ENCODE measurements around the gene SIRPA. TPM values are rescaled to one million over a fixed set of nuclear protein-coding genes. Genes with fewer than 3 reads are reported as not detected.
"Not testable (repeated sequence)": the region's sequence is repeated elsewhere in the genome, so short reads cannot be mapped to it uniquely, and the experiment has no call there.

SIRPA gene
- polyA plus RNA-seq, 1 donor from 2014 or later: 8.0 TPM

GRCh38 chr20:1912646-1913045, 17.4 kb downstream of the SIRPA start:
- no peaks in the 10 kb centered on the region for H3K27me3 ChIP-seq (ENCODE audit: insufficient read depth, low read depth, low read length)
- no peaks in the 10 kb centered on the region for H4K20me1 ChIP-seq (ENCODE audit: insufficient read depth)
- no peak overlapping the region for H3K27ac ChIP-seq (ENCODE audit: low read length)
- H3K9me2 ChIP-seq (ENCODE audit: insufficient read depth, low read length): no peaks in the 10 kb centered on the region
- H3K79me2 ChIP-seq (replicated peaks; ENCODE audit: insufficient read depth, low read length): no peaks in the 10 kb centered on the region
- H3K4me2 ChIP-seq (ENCODE audit: low read length): no peak overlapping the region
- H3K9ac ChIP-seq (ENCODE audit: low read length): no peak overlapping the region
- no peak overlapping the region for H2AFZ ChIP-seq (ENCODE audit: low read depth, low read length)
- no peaks in the 10 kb centered on the region for H3F3A ChIP-seq (ENCODE audit: insufficient read depth, low read length, poor library complexity, severe bottlenecking)
- H3K9me3 ChIP-seq (ENCODE audit: low read length): no peaks in the 10 kb centered on the region
- no peak overlapping the region for H3K4me3 ChIP-seq (ENCODE audit: low read length)
- TF ChIP-seq EZH2 (IDR thresholded peaks at IDR 0.05; ENCODE audit: borderline replicate concordance, insufficient read depth, low read length, poor library complexity, severe bottlenecking): no peak
- no peak for TF ChIP-seq SMC3 (conservative IDR thresholded peaks at IDR 0.05; ENCODE audit: poor library complexity)
- no peak for TF ChIP-seq RAD21 (conservative IDR thresholded peaks at IDR 0.05)
- no peak for TF ChIP-seq POLR2AphosphoS5 (IDR thresholded peaks at IDR 0.05)
- no peak for TF ChIP-seq EP300 (conservative IDR thresholded peaks at IDR 0.05; ENCODE audit: poor library complexity, severe bottlenecking)
- no peak for TF ChIP-seq MXI1 (conservative IDR thresholded peaks at IDR 0.05; ENCODE audit: poor library complexity, severe bottlenecking)
- TF ChIP-seq TAF1 (IDR thresholded peaks at IDR 0.05; ENCODE audit: low read depth): no peak
- TF ChIP-seq CTCF (IDR thresholded peaks at IDR 0.05; ENCODE audit: poor library complexity, severe bottlenecking): no peak
- no peak for TF ChIP-seq REST (IDR thresholded peaks at IDR 0.05; ENCODE audit: borderline replicate concordance)
- no peaks in the 10 kb centered on the region for H3K36me3 ChIP-seq (ENCODE audit: insufficient read depth, low read length)

- H3K36me3 ChIP-seq (ENCODE audit: insufficient read depth, low read length); H3K27me3 ChIP-seq (ENCODE audit: insufficient read depth, low read depth, low read length); H3K9me3 ChIP-seq (ENCODE audit: low read length); H4K20me1 ChIP-seq (ENCODE audit: insufficient read depth); H3K9ac ChIP-seq (ENCODE audit: low read length); H2AFZ ChIP-seq (ENCODE audit: low read depth, low read length); H3F3A ChIP-seq (ENCODE audit: insufficient read depth, low read length, poor library complexity, severe bottlenecking); H3K4me3 ChIP-seq (ENCODE audit: low read length); H3K79me2 ChIP-seq (replicated peaks; ENCODE audit: insufficient read depth, low read length); H3K9me2 ChIP-seq (ENCODE audit: insufficient read depth, low read length); H3K27ac ChIP-seq (ENCODE audit: low read length); H3K4me2 ChIP-seq (ENCODE audit: low read length): not testable (repeated sequence)
Observed at GRCh38 chr20:1915233-1915632, 20.0 kb downstream of the SIRPA start.

- no peaks in the 10 kb centered on the region for H3K9me2 ChIP-seq (ENCODE audit: insufficient read depth, low read length)
- no peaks in the 10 kb centered on the region for H3K27me3 ChIP-seq (ENCODE audit: insufficient read depth, low read depth, low read length)
- H2AFZ ChIP-seq (ENCODE audit: low read depth, low read length): no peak overlapping the region
- no peaks in the 10 kb centered on the region for H3K79me2 ChIP-seq (replicated peaks; ENCODE audit: insufficient read depth, low read length)
- no peak overlapping the region for H3K27ac ChIP-seq (ENCODE audit: low read length)
- H3F3A ChIP-seq (ENCODE audit: insufficient read depth, low read length, poor library complexity, severe bottlenecking): no peaks in the 10 kb centered on the region
- H3K4me2 ChIP-seq (ENCODE audit: low read length): no peak overlapping the region
- no peak overlapping the region for H3K4me3 ChIP-seq (ENCODE audit: low read length)
- TF ChIP-seq EP300 (conservative IDR thresholded peaks at IDR 0.05; ENCODE audit: poor library complexity, severe bottlenecking) (no peak), REST (IDR thresholded peaks at IDR 0.05; ENCODE audit: borderline replicate concordance) (no peak), SMC3 (conservative IDR thresholded peaks at IDR 0.05; ENCODE audit: poor library complexity) (no peak), CTCF (IDR thresholded peaks at IDR 0.05; ENCODE audit: poor library complexity, severe bottlenecking) (no peak), MXI1 (conservative IDR thresholded peaks at IDR 0.05; ENCODE audit: poor library complexity, severe bottlenecking) (no peak), POLR2AphosphoS5 (IDR thresholded peaks at IDR 0.05) (no peak), RAD21 (conservative IDR thresholded peaks at IDR 0.05) (no peak), EZH2 (IDR thresholded peaks at IDR 0.05; ENCODE audit: borderline replicate concordance, insufficient read depth, low read length, poor library complexity, severe bottlenecking) (no peak), TAF1 (IDR thresholded peaks at IDR 0.05; ENCODE audit: low read depth) (no peak)
- H3K9me3 ChIP-seq (ENCODE audit: low read length): no peaks in the 10 kb centered on the region
- H4K20me1 ChIP-seq (ENCODE audit: insufficient read depth): no peaks in the 10 kb centered on the region
- H3K36me3 ChIP-seq (ENCODE audit: insufficient read depth, low read length): no peaks in the 10 kb centered on the region
- no peak overlapping the region for H3K9ac ChIP-seq (ENCODE audit: low read length)
Observed at GRCh38 chr20:1915725-1916124, 20.5 kb downstream of the SIRPA start.

Measured in neural cell (in vitro differentiated cells).